Duodenal mucosa (tissue), 2 donors: ENCODE data around the gene LNPK.
"Not testable (repeated sequence)": the region's sequence is repeated elsewhere in the genome, so short reads cannot be mapped to it uniquely, and the experiment has no call there.

Experiments
- H3K27ac ChIP-seq: one replicate; pipeline ENCODE4 v1.7.0; 2013; ENCODE audit warnings: low read depth, low read length
- H3K27me3 ChIP-seq, 2 donors: one replicate each; pipeline ENCODE4 v1.7.0; 2013; ENCODE audit warnings: low read length in 2 of 2, control low read depth in 1 of 2; ENCODE audit not compliant: insufficient read depth in 2 of 2, control insufficient read depth in 1 of 2
- H3K36me3 ChIP-seq, 2 donors: one replicate each; pipeline ENCODE4 v1.7.0; 2013; ENCODE audit warnings: low read length in 2 of 2, control low read depth in 1 of 2; ENCODE audit not compliant: insufficient read depth in 2 of 2, control insufficient read depth in 1 of 2
- H3K4me1 ChIP-seq, 2 donors: one replicate each; pipeline ENCODE4 v1.7.0; 2013; ENCODE audit warnings: low read length in 2 of 2, control low read depth in 1 of 2; ENCODE audit not compliant: insufficient read depth in 2 of 2, control insufficient read depth in 1 of 2
- H3K4me3 ChIP-seq, 2 donors: one replicate each; pipeline ENCODE4 v1.7.0; 2013; ENCODE audit warnings: low read length in 2 of 2, low read depth in 1 of 2
- H3K9ac ChIP-seq, 2 donors: one replicate each; pipeline ENCODE4 v1.7.0; 2013; ENCODE audit warnings: low read length in 2 of 2, low read depth in 1 of 2
- H3K9me3 ChIP-seq, 2 donors: one replicate each; pipeline ENCODE4 v1.7.0; 2013; ENCODE audit warnings: low read length in 2 of 2, control low read depth in 1 of 2; ENCODE audit not compliant: control insufficient read depth in 1 of 2

LNPK gene

GRCh38 chr2:175918935-175919334, 83.1 kb downstream of the LNPK start:
- Histone ChIP-seq H3K9ac (no peak overlapping the region), H3K9me3 (no peaks in the 10 kb centered on the region), H3K27me3 (no peaks in the 10 kb centered on the region), H3K4me1 (peaks cover 4 to 7% of the 10 kb centered on the region in 2 donors), H3K4me3 (no peak overlapping the region), H3K36me3 (no peaks in the 10 kb centered on the region), H3K27ac (no peak overlapping the region)

DNA sequence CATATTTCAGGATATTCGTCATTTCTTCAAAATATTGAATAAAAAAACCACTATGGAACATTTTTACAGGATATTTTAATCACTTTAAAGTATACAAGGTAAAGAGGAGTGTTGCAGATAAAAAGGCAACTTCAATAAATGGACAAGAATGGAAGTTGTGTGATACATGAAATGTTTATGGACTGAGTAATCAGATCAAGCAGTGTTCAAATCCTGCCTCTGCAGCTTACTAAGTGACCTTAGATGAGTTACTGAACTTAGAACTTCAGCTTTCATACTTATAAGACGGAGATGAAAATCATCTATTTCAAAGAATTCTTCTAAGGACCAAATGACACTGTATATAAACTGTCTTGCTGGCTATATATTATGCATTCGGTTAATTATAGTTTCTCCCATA, 87.2 kb downstream of the LNPK start:
- H3K4me1 ChIP-seq, result peaks cover 4 to 7% of the 10 kb centered on the region in 2 donors
- no peaks in the 10 kb centered on the region for H3K36me3 ChIP-seq
- H3K4me3 ChIP-seq, result no peak overlapping the region

GRCh38 chr2:175913849-175914743, 88.0 kb downstream of the LNPK start:
- not testable (repeated sequence) for H3K9ac ChIP-seq, H3K27ac ChIP-seq, H3K36me3 ChIP-seq, H3K4me3 ChIP-seq, H3K4me1 ChIP-seq, H3K27me3 ChIP-seq, H3K9me3 ChIP-seq

More for the DNA sequence above, 87.2 kb downstream of the LNPK start:
- no peak overlapping the region for H3K9ac ChIP-seq
- no peaks in the 10 kb centered on the region for H3K27me3 ChIP-seq
- H3K27ac ChIP-seq, result no peak overlapping the region
- H3K9me3 ChIP-seq, result no peaks in the 10 kb centered on the region

DNA sequence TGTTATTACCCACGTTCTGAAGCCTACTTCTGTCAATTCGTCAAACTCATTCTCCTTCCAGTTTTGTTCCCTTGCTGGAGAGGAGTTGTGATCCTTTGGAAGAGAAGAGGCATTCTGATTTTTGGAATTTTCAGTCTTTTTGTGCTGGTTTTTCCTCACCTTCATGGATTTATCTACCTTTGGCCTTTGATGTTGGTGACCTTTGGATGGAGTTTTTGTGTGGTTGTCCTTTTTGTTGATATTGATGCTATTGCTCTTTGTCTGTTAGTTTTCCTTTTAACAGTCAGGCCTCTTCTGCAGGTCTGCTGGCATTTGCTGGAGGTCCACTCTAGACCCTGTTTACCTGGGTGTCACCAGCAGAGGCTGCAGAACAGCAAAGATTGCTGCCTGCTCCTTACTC, 88.8 kb downstream of the LNPK start:
- H3K9ac ChIP-seq, H3K36me3 ChIP-seq, H3K4me1 ChIP-seq, H3K9me3 ChIP-seq, H3K27me3 ChIP-seq, H3K4me3 ChIP-seq, H3K27ac ChIP-seq: not testable (repeated sequence)

GRCh38 chr2:175904035-175904434, 98.0 kb downstream of the LNPK start:
- no peaks in the 10 kb centered on the region for H3K36me3 ChIP-seq
- no peaks in the 10 kb centered on the region for H3K4me1 ChIP-seq
- no peak overlapping the region for H3K9ac ChIP-seq
- no peaks in the 10 kb centered on the region for H3K9me3 ChIP-seq
- H3K27me3 ChIP-seq, result peaks cover 0 to 5% of the 10 kb centered on the region in 2 donors
- H3K4me3 ChIP-seq, result no peak overlapping the region
- no peak overlapping the region for H3K27ac ChIP-seq

- no peaks in the 10 kb centered on the region for H3K9me3 ChIP-seq
- no peak overlapping the region for H3K9ac ChIP-seq
- no peaks in the 10 kb centered on the region for H3K36me3 ChIP-seq
- H3K27me3 ChIP-seq, result peaks cover 0 to 5% of the 10 kb centered on the region in 2 donors
- H3K4me3 ChIP-seq, result no peak overlapping the region
- no peaks in the 10 kb centered on the region for H3K4me1 ChIP-seq
- no peak overlapping the region for H3K27ac ChIP-seq
Measured at GRCh38 chr2:175903384-175903936, 98.6 kb downstream of the LNPK start.

DNA sequence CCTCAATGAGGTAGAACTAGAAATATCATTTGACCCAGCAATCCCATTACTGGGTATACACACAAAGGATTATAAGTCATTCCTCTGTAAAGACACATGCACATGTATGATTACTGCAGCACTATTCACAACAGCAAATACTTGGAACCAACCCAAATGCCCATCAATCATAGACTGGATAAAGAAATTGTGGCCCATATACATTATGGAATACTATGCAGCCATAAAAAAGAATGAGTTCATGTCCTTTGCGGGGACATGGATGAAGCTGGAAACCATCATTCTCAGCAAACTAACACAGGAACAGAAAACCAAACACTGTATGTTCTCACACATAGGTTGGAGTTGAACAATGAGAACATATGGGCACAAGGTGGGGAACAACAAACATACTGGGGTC, 106.1 kb downstream of the LNPK start:
- not testable (repeated sequence) for H3K36me3 ChIP-seq, H3K4me1 ChIP-seq, H3K27me3 ChIP-seq, H3K9ac ChIP-seq, H3K4me3 ChIP-seq, H3K9me3 ChIP-seq, H3K27ac ChIP-seq

DNA sequence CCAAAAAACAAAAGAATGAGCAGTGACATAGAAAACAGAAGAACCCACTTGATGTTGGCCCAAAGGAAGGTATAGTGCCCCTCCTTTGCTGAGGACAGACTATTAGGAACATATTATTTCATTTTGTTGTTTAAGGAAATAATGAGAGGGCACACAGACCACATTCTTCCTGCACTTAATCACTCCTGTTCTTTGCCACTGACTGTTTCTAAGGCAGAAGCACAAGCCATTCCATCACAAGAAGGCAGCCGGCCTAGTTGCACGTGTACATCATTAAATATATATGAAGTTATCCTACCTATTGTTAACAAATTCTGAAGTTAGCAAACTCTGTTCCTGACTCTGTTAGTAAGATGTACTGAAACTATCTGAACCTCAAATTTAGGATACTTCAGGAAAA, 110.0 kb downstream of the LNPK start:
- no peak overlapping the region for H3K9ac ChIP-seq
- no peaks in the 10 kb centered on the region for H3K4me1 ChIP-seq
- no peaks in the 10 kb centered on the region for H3K36me3 ChIP-seq
- no peaks in the 10 kb centered on the region for H3K9me3 ChIP-seq
- no peak overlapping the region for H3K4me3 ChIP-seq
- no peak overlapping the region for H3K27ac ChIP-seq
- peaks cover 3 to 4% of the 10 kb centered on the region in 2 donors for H3K27me3 ChIP-seq

DNA sequence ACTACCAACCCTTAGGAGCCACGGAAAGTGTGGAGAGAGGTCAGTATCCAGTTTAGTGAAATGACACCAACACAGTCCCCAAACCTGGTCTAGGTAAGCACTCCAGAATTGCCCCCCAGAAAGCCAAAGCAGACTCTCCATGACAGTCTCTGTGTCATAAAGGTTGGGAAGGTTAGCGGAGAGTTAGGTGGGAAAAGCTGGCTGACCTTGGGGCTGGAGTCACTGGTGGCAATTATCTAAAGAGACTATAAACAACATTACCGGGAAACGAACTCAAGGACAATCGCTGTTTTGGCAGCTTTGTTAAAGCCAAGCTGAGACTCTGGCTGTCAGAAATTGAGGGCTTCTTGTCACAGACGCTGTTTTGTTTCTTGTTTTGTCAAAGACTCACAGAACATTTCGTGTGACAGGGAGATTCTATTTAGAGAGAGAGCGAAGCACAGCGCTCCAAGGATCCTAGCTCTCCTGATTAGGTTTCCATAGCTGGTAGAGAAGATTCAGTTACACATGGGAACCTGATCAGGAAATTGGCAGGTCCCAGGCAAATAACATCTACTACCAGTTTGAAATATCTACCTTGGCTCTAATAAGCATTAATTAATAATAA, 111.3 kb downstream of the LNPK start:
- Histone ChIP-seq H3K9me3 (no peaks in the 10 kb centered on the region), H3K4me3 (no peak overlapping the region), H3K36me3 (no peaks in the 10 kb centered on the region), H3K27me3 (peaks cover 3 to 4% of the 10 kb centered on the region in 2 donors), H3K27ac (no peak overlapping the region), H3K4me1 (no peaks in the 10 kb centered on the region), H3K9ac (no peak overlapping the region)

DNA sequence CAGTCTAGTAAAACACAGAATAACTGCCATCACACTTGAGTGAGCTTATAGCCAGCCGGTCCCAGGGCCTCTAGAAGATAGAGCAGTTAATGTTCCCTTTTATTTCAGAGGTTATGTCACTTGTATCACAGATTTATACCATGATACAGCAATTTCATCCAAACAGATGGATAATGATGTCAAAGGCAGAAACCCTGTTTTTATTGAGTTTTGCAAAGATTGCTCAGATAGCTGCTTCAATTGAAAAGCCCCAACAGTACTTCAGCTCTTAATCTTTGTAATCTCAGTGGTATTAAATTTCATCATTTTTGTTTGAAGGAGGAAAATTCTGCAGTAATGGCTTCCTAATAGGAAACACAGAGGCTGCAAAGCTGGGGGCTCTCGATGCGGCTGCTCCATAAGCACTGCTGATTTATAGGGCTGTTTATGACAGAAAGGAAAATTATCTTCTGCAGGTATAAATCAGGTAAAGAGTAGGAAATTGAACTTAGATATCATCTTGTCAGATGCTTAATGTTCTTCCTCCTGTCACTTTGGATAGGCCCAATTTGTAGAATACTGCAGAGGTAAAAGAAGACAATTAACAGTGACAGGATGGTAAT, 112.3 kb downstream of the LNPK start:
- Histone ChIP-seq H3K4me1 (no peaks in the 10 kb centered on the region), H3K9me3 (no peaks in the 10 kb centered on the region), H3K27ac (no peak overlapping the region), H3K36me3 (no peaks in the 10 kb centered on the region), H3K27me3 (peaks cover 3 to 4% of the 10 kb centered on the region in 2 donors), H3K9ac (no peak overlapping the region), H3K4me3 (no peak overlapping the region)
